ENCODE measurements around the gene NEIL3.

Gene NEIL3

GRCh38 chr4:177339477-177340374, 30.1 kb downstream of the NEIL3 start:
- DNase-seq = peak in 1 of 42 donors; percentile 7
- intact Hi-C loops (cut with DNase I) = no loop called here

- DNase-seq = no peak
- intact Hi-C loops (cut with DNase I) = no loop called here
Measured at GRCh38 chr4:177348348-177348747, 38.7 kb downstream of the NEIL3 start.

- DNase-seq = no peak
- intact Hi-C loops (cut with DNase I) = no loop called here
Measured at GRCh38 chr4:177349191-177349590, 39.5 kb downstream of the NEIL3 start.

- peak in 1 of 42 donors; percentile 29 for DNase-seq
- intact Hi-C loops (cut with DNase I) = no loop called here
Measured at GRCh38 chr4:177351622-177352244, 42.1 kb downstream of the NEIL3 start.

- DNase-seq = no peak
- intact Hi-C loops (cut with DNase I) = no loop called here
Measured at GRCh38 chr4:177356206-177356605, 46.5 kb downstream of the NEIL3 start.

GRCh38 chr4:177356921-177357320, 47.2 kb downstream of the NEIL3 start:
- intact Hi-C loops (cut with DNase I) = no loop called here
- DNase-seq = no peak

- DNase-seq = no peak
- intact Hi-C loops (cut with DNase I) = no loop called here
Measured at GRCh38 chr4:177367336-177367735, 57.7 kb downstream of the NEIL3 start.

GRCh38 chr4:177369372-177369771, 59.7 kb downstream of the NEIL3 start:
- intact Hi-C loops (cut with DNase I) = no loop called here

GRCh38 chr4:177371461-177371860, 61.8 kb downstream of the NEIL3 start:
- no peak for DNase-seq
- intact Hi-C loops (cut with DNase I) = no loop called here

More at GRCh38 chr4:177369372-177369771, 59.7 kb downstream of the NEIL3 start:
- no peak for DNase-seq

- intact Hi-C loops (cut with DNase I) = no loop called here
Measured at GRCh38 chr4:177374966-177375365, 65.3 kb downstream of the NEIL3 start.

GRCh38 chr4:177375372-177375771, 65.7 kb downstream of the NEIL3 start:
- DNase-seq = no peak

More at GRCh38 chr4:177374966-177375365, 65.3 kb downstream of the NEIL3 start:
- DNase-seq = no peak

GRCh38 chr4:177376024-177376423, 66.3 kb downstream of the NEIL3 start:
- intact Hi-C loops (cut with DNase I) = no loop called here
- peak in 1 of 42 donors; percentile 8 for DNase-seq

More at GRCh38 chr4:177375372-177375771, 65.7 kb downstream of the NEIL3 start:
- intact Hi-C loops (cut with DNase I) = no loop called here

GRCh38 chr4:177380730-177381287, 71.1 kb downstream of the NEIL3 start:
- DNase-seq = no peak
- intact Hi-C loops (cut with DNase I) = no loop called here

- DNase-seq = no peak
- intact Hi-C loops (cut with DNase I) = no loop called here
Measured at GRCh38 chr4:177381762-177382310, 72.2 kb downstream of the NEIL3 start.

GRCh38 chr4:177384856-177385397, 75.3 kb downstream of the NEIL3 start:
- intact Hi-C loops (cut with DNase I) = no loop called here

GRCh38 chr4:177385576-177386277, 76.1 kb downstream of the NEIL3 start:
- intact Hi-C loops (cut with DNase I) = no loop called here
- DNase-seq = no peak

More at GRCh38 chr4:177384856-177385397, 75.3 kb downstream of the NEIL3 start:
- no peak for DNase-seq

GRCh38 chr4:177386278-177386815, 76.7 kb downstream of the NEIL3 start:
- intact Hi-C loops (cut with DNase I) = no loop called here
- DNase-seq = no peak

GRCh38 chr4:177391287-177391686, 81.6 kb downstream of the NEIL3 start:
- intact Hi-C loops (cut with DNase I) = no loop called here

GRCh38 chr4:177391953-177392352, 82.3 kb downstream of the NEIL3 start:
- intact Hi-C loops (cut with DNase I) = no loop called here
- peak in 1 of 42 donors; percentile 12 for DNase-seq

More at GRCh38 chr4:177391287-177391686, 81.6 kb downstream of the NEIL3 start:
- no peak for DNase-seq

Measured in head of caudate nucleus (tissue), 42 donors.